Endothelial cell of umbilical vein (primary cell): ENCODE measurements around the gene CETP. TPM values are rescaled to one million over a fixed set of nuclear protein-coding genes. Genes with fewer than 3 reads are reported as not detected.

Source experiments
- BruUV-seq: library from RNA; stranded (reverse); fragments of 400-500 nt; replicated peaks from 2 replicates; lab custom pipeline; 2021; lab: Mats Ljungman, UMichigan
- CTCF ChIA-PET: fragments of 300-600, 350-600 bp; sonication (Branson Sonifier 250); formaldehyde crosslinking; loops from one replicate; lab custom pipeline; 2021; ENCODE audit warnings: antibody characterized with exemption, inconsistent platforms; lab: Charles Lee
- POLR2A ChIA-PET: fragments of 300-600, 350-600 bp; sonication (Branson Sonifier 250); formaldehyde crosslinking; loops from one replicate; lab custom pipeline; 2021; ENCODE audit warnings: antibody characterized with exemption, inconsistent platforms; lab: Charles Lee
- DNase-seq: peaks from one replicate; pipeline ENCODE4 v3.0.0-alpha.2; 2011; ENCODE audit warnings: low read depth, low spot score
- FAIRE-seq: peaks from 2 replicates; lab custom pipeline; 2011; peaks lifted over from hg19 to GRCh38; lab: Jason Lieb, UNC
- H2AFZ ChIP-seq: 2 replicates; pipeline ENCODE4 v1.6.0; 2012; ENCODE audit warnings: low read depth, low read length, control low read depth, inconsistent platforms
- H3K27ac ChIP-seq: 2 replicates; pipeline ENCODE4 v1.5.1; 2011; ENCODE audit warnings: low read depth, mild to moderate bottlenecking, control low read depth, low read length, moderate library complexity; ENCODE audit not compliant: insufficient read depth
- H3K27me3 ChIP-seq, 2 experiments: 2 replicates each; pipeline versions ENCODE4 v1.6.0 to v1.6.1; 2011; ENCODE audit warnings: low read length in 2 of 2, mixed read lengths in 1 of 2; ENCODE audit not compliant: control insufficient read depth in 2 of 2, insufficient read depth in 2 of 2
- H3K36me3 ChIP-seq, 2 experiments: 2 replicates in 1 of 2; 3 replicates in 1 of 2; pipeline ENCODE4 v1.5.1; 2011; ENCODE audit warnings: low read length in 2 of 2, mild to moderate bottlenecking in 1 of 2, moderate library complexity in 1 of 2; ENCODE audit not compliant: control insufficient read depth in 2 of 2, insufficient read depth in 2 of 2; ENCODE audit errors: extremely low read depth in 1 of 2
- H3K4me1 ChIP-seq: 3 replicates; pipeline ENCODE4 v1.5.1; 2011; ENCODE audit warnings: mild to moderate bottlenecking, low read length; ENCODE audit not compliant: control insufficient read depth, insufficient read depth; ENCODE audit errors: extremely low read depth
- H3K4me2 ChIP-seq: 2 replicates; pipeline ENCODE4 v1.6.1; 2011; ENCODE audit warnings: low read length, control low read depth, mixed read lengths; ENCODE audit not compliant: insufficient read depth
- H3K4me3 ChIP-seq, 3 experiments: fragments of 200-600 bp in 1 of 3; sonication (generic), shearing (Covaris generic) in 1 of 3; replicated peaks in 1 of 3; 2 replicates each; pipeline ENCODE4 v1.5.1; 2011 to 2016; ENCODE audit warnings: control low read depth in 3 of 3, low read length in 3 of 3, mild to moderate bottlenecking in 2 of 3, inconsistent platforms in 1 of 3, low read depth in 1 of 3, moderate library complexity in 1 of 3; ENCODE audit not compliant: insufficient read depth in 1 of 3
- H3K79me2 ChIP-seq: 2 replicates; pipeline ENCODE4 v1.6.0; 2012; ENCODE audit warnings: low read length, inconsistent platforms; ENCODE audit not compliant: control insufficient read depth, insufficient read depth
- H3K9ac ChIP-seq: replicated peaks from 2 replicates; pipeline ENCODE3; 2011; ENCODE audit warnings: low read length, control low read depth; ENCODE audit not compliant: insufficient read depth; ENCODE audit errors: extremely low read depth
- H3K9me1 ChIP-seq: replicated peaks from 3 replicates; pipeline ENCODE4 v1.6.0; 2011; ENCODE audit warnings: mild to moderate bottlenecking, low read length; ENCODE audit not compliant: control insufficient read depth, insufficient read depth; ENCODE audit errors: extremely low read depth
- H3K9me3 ChIP-seq: replicated peaks from 2 replicates; pipeline ENCODE4 v1.5.1; 2012; ENCODE audit warnings: low read length, inconsistent platforms; ENCODE audit not compliant: control insufficient read depth, insufficient read depth
- H4K20me1 ChIP-seq: replicated peaks from 2 replicates; pipeline ENCODE3; 2011; ENCODE audit warnings: mild to moderate bottlenecking, low read length; ENCODE audit not compliant: control insufficient read depth, insufficient read depth; ENCODE audit errors: extremely low read depth
- EZH2 ChIP-seq: IDR thresholded peaks from 2 replicates; pipeline ENCODE4 v1.6.1; 2012; ENCODE audit warnings: borderline replicate concordance, low read depth, mild to moderate bottlenecking, moderate library complexity, low read length, inconsistent platforms; ENCODE audit not compliant: severe bottlenecking
- FOS ChIP-seq: IDR thresholded peaks from 2 replicates; pipeline ENCODE4 v1.6.1; 2011; ENCODE audit warnings: mild to moderate bottlenecking, low read length, moderate library complexity, borderline replicate concordance; ENCODE audit not compliant: insufficient read depth
- GATA2 ChIP-seq: IDR thresholded peaks from 2 replicates; pipeline ENCODE4 v1.7.0; 2011; ENCODE audit warnings: low read depth, mild to moderate bottlenecking, moderate library complexity, mixed read lengths, low read length; ENCODE audit not compliant: insufficient read length, insufficient read depth
- JUN ChIP-seq: IDR thresholded peaks from 2 replicates; pipeline ENCODE4 v1.6.1; 2011; ENCODE audit warnings: borderline replicate concordance, low read depth; ENCODE audit not compliant: insufficient read length, insufficient read depth
- MYC ChIP-seq: IDR thresholded peaks from one replicate; pipeline ENCODE4 v1.6.1; 2011; ENCODE audit warnings: mild to moderate bottlenecking, low read depth, low read length
- POLR2A ChIP-seq: IDR thresholded peaks from 2 replicates; pipeline ENCODE4 v1.6.1; 2012; ENCODE audit warnings: low read depth, mild to moderate bottlenecking, control low read depth, low read length
- POLR2AphosphoS5 ChIP-seq: IDR thresholded peaks from 2 replicates; pipeline ENCODE4 v1.6.1; 2012; ENCODE audit warnings: low read depth, mild to moderate bottlenecking, control low read depth, low read length, moderate library complexity; ENCODE audit not compliant: insufficient read depth
- dilution Hi-C: fragments of 300-500 bp; cut with MboI; formaldehyde crosslinking; loops from one replicate; pipeline ENCODE4 v1.15.0; 2019; ENCODE audit warnings: low sequenced_read_pairs; ENCODE audit not compliant: extremely low pct_ligation_motif_present
- intact Hi-C: fragments of 100-400 bp; cut with micrococcal nuclease; formaldehyde crosslinking; loops from one replicate; pipeline ENCODE4 v1.10.0; 2022
- polyA plus RNA-seq, 4 experiments: library from polyadenylated mRNA; depleted of rRNA in 3 of 4; stranded (reverse) in 3 of 4; unstranded in 1 of 4; fragments of >200 nt; gene quantifications; 2 replicates each; pipeline versions ENCODE4 v1.2.1 to v1.2.3, GENCODE V29; 2011 to 2012; ENCODE audit warnings: missing spikeins in 1 of 4
- total RNA-seq: library from RNA; stranded (reverse); gene quantifications from 2 replicates; pipeline ENCODE4 v1.2.3, GENCODE V29; 2021
- TF ChIP-seq, protein P1 (sequence below), 2 donors: IDR thresholded peaks; 1 replicate in 1 of 2; 2 replicates in 1 of 2; pipeline ENCODE4 v1.5.1; 2011; ENCODE audit warnings: low read length in 2 of 2, mild to moderate bottlenecking in 2 of 2, moderate library complexity in 2 of 2, control low read depth in 1 of 2, inconsistent platforms in 1 of 2, low read depth in 1 of 2; ENCODE audit not compliant: insufficient read depth in 1 of 2; ENCODE audit errors: extremely low read depth in 1 of 2
- TF ChIP-seq, protein P2 (sequence below): IDR thresholded peaks from 2 replicates; pipeline ENCODE4 v1.6.1; 2011; ENCODE audit not compliant: insufficient read depth, insufficient read length

Gene CETP
- total and polyA plus RNA-seq, 2 donors (not counting 3 experiments of a cell fraction or from before 2014, with no cell fraction given): 2.2 to 2.8 TPM

DNA sequence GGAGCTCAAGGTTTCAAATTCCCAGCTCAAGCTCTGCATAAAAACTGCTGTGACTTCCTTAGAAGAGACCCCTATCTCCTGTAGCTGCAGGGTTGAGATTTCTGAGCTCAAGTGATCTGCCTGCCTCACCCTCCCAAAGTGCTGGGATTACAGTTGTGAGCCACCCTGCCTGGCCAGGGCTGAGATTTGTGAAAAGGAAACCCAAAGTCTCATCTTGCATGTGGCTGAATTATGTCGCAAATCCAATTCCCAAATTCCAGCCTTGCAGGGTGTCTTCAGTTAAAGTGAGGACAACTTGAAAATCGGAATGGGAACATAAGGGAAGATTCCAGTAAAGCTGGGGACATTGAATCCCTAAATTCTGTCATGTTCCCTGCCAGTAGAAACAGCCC lies 14.2 kb upstream of the CETP start:
- POLR2A ChIA-PET: no interaction called here
- no peak for TF ChIP-seq GATA2
- no peak for TF ChIP-seq MYC
- TF ChIP-seq EZH2: no peak
- Histone ChIP-seq H3K79me2 (no peaks in the 10 kb centered on the region), H3K4me2 (no peak overlapping the region), H3K4me1 (no peaks in the 10 kb centered on the region), H4K20me1 (no peaks in the 10 kb centered on the region), H3K27ac (no peak overlapping the region), H3K9ac (no peak overlapping the region), H2AFZ (no peak overlapping the region), H3K36me3 (peaks cover 13 to 21% of the 10 kb centered on the region in 2 experiments), H3K9me1 (no peaks in the 10 kb centered on the region), H3K27me3 (no peaks in the 10 kb centered on the region), H3K4me3 (no peak overlapping the region), H3K9me3 (no peaks in the 10 kb centered on the region)
- CTCF ChIA-PET: interaction anchor here (1.3 to 2.0 kb wide), 5 partner anchors 9 to 155 kb away, joined by 4 to 9 read pairs (median 6); partner anchors contain the start of gene CETP
- FAIRE-seq (no peak), DNase-seq (no peak)
- dilution Hi-C loops (no loop called here), intact Hi-C loops (no loop called here)
- BruUV-seq: no TSS peak

DNA sequence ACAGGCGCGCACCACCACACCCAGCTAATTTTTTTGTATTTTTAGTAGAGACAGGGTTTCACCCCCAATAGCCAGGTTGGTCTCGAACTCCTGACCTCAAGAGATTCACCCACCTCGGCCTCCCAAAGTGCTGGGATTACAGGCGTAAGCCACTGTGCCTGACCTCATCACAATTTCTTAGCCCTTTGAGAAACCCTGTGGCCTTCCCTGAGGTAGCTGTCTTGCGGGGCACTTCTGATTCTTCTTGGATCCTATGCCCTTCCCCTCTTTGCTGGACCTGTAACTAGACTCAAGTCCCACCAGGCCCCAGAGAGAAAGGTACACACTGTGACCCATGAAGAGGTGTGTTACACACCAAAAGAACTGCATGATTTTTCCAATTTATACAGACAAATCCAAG lies 13.5 kb upstream of the CETP start:
- H3K36me3 ChIP-seq: peaks cover 13 to 15% of the 10 kb centered on the region in 2 experiments
- FAIRE-seq (no peak), DNase-seq (no peak)
- CTCF ChIA-PET: interaction anchor here (1.3 to 2.0 kb wide), 3 partner anchors 9 to 155 kb away, joined by 6 to 9 read pairs (median 6); no protein-coding TSS in a partner anchor
- H3K79me2 ChIP-seq: no peaks in the 10 kb centered on the region
- POLR2A ChIA-PET: no interaction called here
- no peak overlapping the region for H3K4me2 ChIP-seq
- no peak overlapping the region for H3K9ac ChIP-seq
- H2AFZ ChIP-seq: no peak overlapping the region
- dilution Hi-C loops (no loop called here), intact Hi-C loops (no loop called here)
- no peaks in the 10 kb centered on the region for H3K27me3 ChIP-seq
- no peaks in the 10 kb centered on the region for H3K9me1 ChIP-seq
- H3K4me1 ChIP-seq: no peaks in the 10 kb centered on the region
- TF ChIP-seq, protein P1, sequence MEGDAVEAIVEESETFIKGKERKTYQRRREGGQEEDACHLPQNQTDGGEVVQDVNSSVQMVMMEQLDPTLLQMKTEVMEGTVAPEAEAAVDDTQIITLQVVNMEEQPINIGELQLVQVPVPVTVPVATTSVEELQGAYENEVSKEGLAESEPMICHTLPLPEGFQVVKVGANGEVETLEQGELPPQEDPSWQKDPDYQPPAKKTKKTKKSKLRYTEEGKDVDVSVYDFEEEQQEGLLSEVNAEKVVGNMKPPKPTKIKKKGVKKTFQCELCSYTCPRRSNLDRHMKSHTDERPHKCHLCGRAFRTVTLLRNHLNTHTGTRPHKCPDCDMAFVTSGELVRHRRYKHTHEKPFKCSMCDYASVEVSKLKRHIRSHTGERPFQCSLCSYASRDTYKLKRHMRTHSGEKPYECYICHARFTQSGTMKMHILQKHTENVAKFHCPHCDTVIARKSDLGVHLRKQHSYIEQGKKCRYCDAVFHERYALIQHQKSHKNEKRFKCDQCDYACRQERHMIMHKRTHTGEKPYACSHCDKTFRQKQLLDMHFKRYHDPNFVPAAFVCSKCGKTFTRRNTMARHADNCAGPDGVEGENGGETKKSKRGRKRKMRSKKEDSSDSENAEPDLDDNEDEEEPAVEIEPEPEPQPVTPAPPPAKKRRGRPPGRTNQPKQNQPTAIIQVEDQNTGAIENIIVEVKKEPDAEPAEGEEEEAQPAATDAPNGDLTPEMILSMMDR (IDR thresholded peaks at IDR 0.05; ENCODE audit: extremely low read depth in 1 of 2, insufficient read depth in 1 of 2, low read depth in 1 of 2, low read length in 2 of 2): no peak
- no peak for TF ChIP-seq POLR2A
- TF ChIP-seq MYC: no peak
- no peak for TF ChIP-seq GATA2
- TF ChIP-seq EZH2: no peak
- no peak for TF ChIP-seq JUN
- TF ChIP-seq, protein P2, sequence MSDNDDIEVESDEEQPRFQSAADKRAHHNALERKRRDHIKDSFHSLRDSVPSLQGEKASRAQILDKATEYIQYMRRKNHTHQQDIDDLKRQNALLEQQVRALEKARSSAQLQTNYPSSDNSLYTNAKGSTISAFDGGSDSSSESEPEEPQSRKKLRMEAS: no peak
- TF ChIP-seq FOS: no peak
- no peak for TF ChIP-seq POLR2AphosphoS5
- no TSS peak for BruUV-seq
- no peaks in the 10 kb centered on the region for H4K20me1 ChIP-seq
- no peak overlapping the region for H3K4me3 ChIP-seq
- H3K9me3 ChIP-seq: no peaks in the 10 kb centered on the region
- H3K27ac ChIP-seq: no peak overlapping the region
